Epithelial cell of esophagus (primary cell): ENCODE data around the gene ING4.

Source experiments
- DNase-seq: peaks from one replicate; pipeline ENCODE4 v3.0.0; 2010; ENCODE audit warnings: low read depth
- H3K4me3 ChIP-seq: 2 replicates; pipeline ENCODE4 v1.5.1; 2011; ENCODE audit warnings: mild to moderate bottlenecking, low read length, control low read depth
- TF ChIP-seq, protein P1 (sequence below): IDR thresholded peaks from 2 replicates; pipeline ENCODE4 v1.5.1; 2011; ENCODE audit warnings: low read depth, mild to moderate bottlenecking, low read length, control low read depth, inconsistent platforms; ENCODE audit not compliant: insufficient read depth; ENCODE audit errors: missing control alignments

ING4 gene

GRCh38 chr12:6613015-6613775 lies 49.7 kb downstream of the ING4 start:
- H3K4me3 ChIP-seq: peak overlapping the region; percentile 4
- DNase-seq: peak; percentile 45
- TF ChIP-seq, protein P1, sequence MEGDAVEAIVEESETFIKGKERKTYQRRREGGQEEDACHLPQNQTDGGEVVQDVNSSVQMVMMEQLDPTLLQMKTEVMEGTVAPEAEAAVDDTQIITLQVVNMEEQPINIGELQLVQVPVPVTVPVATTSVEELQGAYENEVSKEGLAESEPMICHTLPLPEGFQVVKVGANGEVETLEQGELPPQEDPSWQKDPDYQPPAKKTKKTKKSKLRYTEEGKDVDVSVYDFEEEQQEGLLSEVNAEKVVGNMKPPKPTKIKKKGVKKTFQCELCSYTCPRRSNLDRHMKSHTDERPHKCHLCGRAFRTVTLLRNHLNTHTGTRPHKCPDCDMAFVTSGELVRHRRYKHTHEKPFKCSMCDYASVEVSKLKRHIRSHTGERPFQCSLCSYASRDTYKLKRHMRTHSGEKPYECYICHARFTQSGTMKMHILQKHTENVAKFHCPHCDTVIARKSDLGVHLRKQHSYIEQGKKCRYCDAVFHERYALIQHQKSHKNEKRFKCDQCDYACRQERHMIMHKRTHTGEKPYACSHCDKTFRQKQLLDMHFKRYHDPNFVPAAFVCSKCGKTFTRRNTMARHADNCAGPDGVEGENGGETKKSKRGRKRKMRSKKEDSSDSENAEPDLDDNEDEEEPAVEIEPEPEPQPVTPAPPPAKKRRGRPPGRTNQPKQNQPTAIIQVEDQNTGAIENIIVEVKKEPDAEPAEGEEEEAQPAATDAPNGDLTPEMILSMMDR: no peak

DNA sequence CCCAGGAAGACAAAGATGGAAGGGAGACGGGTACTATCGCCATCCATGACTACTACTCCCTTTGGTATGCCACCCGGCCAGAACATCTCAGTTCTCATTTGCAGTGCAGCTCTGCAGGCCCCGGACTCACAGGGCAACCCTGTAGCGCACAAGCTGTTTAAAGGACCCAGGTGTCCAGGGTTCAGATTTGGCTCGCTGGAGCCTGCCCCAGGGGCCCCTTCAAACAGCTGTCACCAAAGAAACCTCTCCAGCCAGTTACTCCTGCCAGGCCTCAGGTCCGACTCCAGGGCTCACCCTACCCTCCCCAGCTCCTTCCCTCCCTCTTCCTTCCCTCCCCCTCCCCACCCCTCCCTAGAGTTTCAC lies 50.3 kb downstream of the ING4 start:
- no peak for DNase-seq
- TF ChIP-seq, protein P1: no peak
- H3K4me3 ChIP-seq: no peak overlapping the region

DNA sequence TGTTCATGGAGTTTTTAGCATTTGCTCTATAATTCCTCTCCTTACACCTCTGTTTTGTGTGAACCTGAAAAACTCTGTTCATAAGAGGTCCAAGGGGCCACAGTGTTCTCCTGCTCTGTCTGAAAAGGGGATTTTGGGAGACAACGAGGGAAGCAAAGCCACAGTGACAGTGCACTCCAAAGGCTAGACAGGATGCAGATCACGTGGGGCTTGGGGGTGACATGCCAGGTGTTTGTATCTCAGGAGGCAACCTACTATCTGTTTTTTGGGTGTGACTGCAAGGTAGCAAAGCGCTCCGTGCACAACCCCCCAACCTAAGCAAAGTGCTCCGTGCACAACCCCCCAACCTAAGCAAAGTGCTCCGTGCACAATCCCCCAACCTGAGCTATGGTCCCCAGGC lies 50.7 kb downstream of the ING4 start:
- DNase-seq: no peak
- TF ChIP-seq, protein P1: no peak
- no peak overlapping the region for H3K4me3 ChIP-seq

DNA sequence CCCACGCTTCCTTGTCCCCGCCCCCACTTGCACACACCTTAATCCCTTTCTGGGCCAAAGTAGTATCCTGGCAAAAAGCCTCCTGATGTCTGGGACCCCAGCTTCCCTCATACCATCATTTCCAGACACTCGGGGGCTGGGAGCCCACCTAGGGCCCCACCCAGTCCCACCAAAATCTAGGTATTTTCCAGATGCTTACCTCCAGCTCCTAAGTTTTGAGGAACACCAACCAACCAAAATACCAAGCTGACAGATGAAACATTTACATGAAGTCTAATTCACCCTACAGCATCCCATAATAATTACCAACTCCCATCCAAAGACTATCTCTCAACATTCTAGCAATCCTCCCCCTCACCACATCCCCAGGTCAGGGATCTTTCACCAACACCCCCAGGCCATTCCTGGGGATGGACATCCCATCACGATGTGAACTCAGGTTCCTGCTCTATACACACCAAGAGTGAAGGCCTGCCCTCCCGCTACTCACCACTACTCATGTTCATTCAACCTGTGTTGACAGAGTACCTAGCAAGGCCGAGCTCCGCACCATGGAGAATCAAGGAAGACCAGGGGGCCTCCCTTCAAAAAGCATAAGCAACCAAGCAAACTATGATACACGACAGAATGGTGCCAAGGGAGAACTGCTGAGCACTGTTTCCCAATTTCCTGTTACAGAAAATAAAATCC lies 54.2 kb downstream of the ING4 start:
- H3K4me3 ChIP-seq: no peak overlapping the region
- TF ChIP-seq, protein P1: no peak
- DNase-seq: no peak

DNA sequence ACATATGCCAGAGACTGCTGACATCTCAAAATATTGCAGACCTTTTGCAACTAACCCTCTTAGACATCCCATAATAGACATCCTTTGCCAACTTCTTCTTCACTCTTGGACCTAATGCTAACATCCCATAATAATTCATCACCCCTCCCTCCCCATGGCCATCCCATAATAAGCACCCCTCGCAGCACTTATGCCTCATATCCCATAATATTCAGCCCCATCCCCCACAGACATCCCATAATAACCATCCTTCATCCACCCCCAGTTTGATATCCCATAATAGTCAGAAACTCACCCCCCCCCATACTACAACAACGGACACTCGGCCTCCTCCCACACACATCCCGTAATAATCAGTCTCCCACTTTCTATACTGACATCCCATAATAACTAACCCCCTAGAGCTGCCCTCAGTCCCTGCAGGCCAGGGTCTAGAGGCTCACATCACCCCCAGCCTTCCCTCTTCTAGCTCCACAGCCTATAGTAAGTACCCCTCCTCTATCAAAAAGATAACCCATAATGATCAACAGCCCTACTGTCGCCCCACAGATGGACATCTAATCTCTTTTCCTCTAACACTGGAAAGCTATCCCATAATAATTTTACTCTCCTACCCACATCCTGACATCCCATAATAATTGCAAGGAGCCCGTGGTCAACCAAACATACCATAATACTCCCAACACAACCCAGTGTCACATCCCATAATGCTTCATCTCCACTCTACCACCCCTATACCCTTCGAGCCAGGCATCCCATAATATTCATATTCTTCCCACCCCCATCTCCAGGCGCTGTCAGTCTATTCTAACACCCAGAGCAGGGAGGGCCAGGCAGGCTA lies 54.9 kb downstream of the ING4 start:
- TF ChIP-seq, protein P1: no peak
- no peak overlapping the region for H3K4me3 ChIP-seq
- DNase-seq: peak; percentile 73

GRCh38 chr12:6606331-6607131 lies 56.4 kb downstream of the ING4 start:
- TF ChIP-seq, protein P1: no peak
- peak; percentile 24 for DNase-seq
- H3K4me3 ChIP-seq: peak overlapping the region; percentile 73
